GM19043 (cell line): ENCODE measurements around the gene SPIN4.
"Not testable (repeated sequence)": the region's sequence is repeated elsewhere in the genome, so short reads cannot be mapped to it uniquely, and the experiment has no call there.

ENCODE experiments used
- ATAC-seq: cut with Tn5 transposase; IDR thresholded peaks from one replicate; pipeline ENCODE4 v1.9.1; 2021; ENCODE audit warnings: low read depth; ENCODE audit not compliant: unreplicated experiment

SPIN4 gene

GRCh38 chrX:63350941-63351616 is at the start of gene SPIN4:
TSS of gene SPIN4 (minus strand) at chrX:63351332. CDS start at chrX:63350819, 513 bp downstream.
- peak; percentile 83 for ATAC-seq

GRCh38 chrX:63400340-63400739 is 49.2 kb upstream of the SPIN4 start:
- ATAC-seq, result no peak

GRCh38 chrX:63394872-63395271 is 43.7 kb upstream of the SPIN4 start:
- ATAC-seq, result no peak

GRCh38 chrX:63393094-63393493 is 42.0 kb upstream of the SPIN4 start:
- ATAC-seq, result not testable (repeated sequence)

- ATAC-seq, result no peak
These were observed 36.3 kb upstream of the SPIN4 start for GRCh38 chrX:63387411-63387810.

GRCh38 chrX:63384263-63384662 is 33.1 kb upstream of the SPIN4 start:
- ATAC-seq, result not testable (repeated sequence)

GRCh38 chrX:63373012-63373411 is 21.9 kb upstream of the SPIN4 start:
- ATAC-seq, result not testable (repeated sequence)

- not testable (repeated sequence) for ATAC-seq
These were observed 16.6 kb upstream of the SPIN4 start for GRCh38 chrX:63367699-63368098.

- ATAC-seq, result no peak
These were observed 12.7 kb upstream of the SPIN4 start for GRCh38 chrX:63363788-63364187.

- no peak for ATAC-seq
These were observed 10.4 kb upstream of the SPIN4 start for GRCh38 chrX:63361494-63361893.

GRCh38 chrX:63354484-63354883 is 3.4 kb upstream of the SPIN4 start:
- ATAC-seq, result no peak

- ATAC-seq, result peak; percentile 36
These were observed 661 bp downstream of the SPIN4 start for GRCh38 chrX:63350465-63350877.

GRCh38 chrX:63349307-63349706 is 1.8 kb downstream of the SPIN4 start:
- no peak for ATAC-seq

GRCh38 chrX:63330681-63331080 is 20.5 kb downstream of the SPIN4 start:
- ATAC-seq, result no peak

GRCh38 chrX:63327788-63328187 is 23.3 kb downstream of the SPIN4 start:
- no peak for ATAC-seq

GRCh38 chrX:63299596-63299995 is 51.5 kb downstream of the SPIN4 start:
- no peak for ATAC-seq
